GM12878 (cell line): ENCODE results near the gene ST6GALNAC3. TPM values are rescaled to one million over a fixed set of nuclear protein-coding genes. Genes with fewer than 3 reads are reported as not detected.

Experiments used
- ATAC-seq: fragments of 200-7000 bp; cut with Tn5 transposase; 3 replicates; pipeline ENCODE4 v1.9.1; 2020; ENCODE audit warnings: mild to moderate bottlenecking, moderate library complexity
- BruUV-seq: library from RNA; stranded (reverse); fragments of 400-500 nt; replicated peaks from 2 replicates; lab custom pipeline; 2021; lab: Mats Ljungman, UMichigan
- CTCF ChIA-PET: fragments of 300-600 bp; sonication (Branson Sonifier 250); formaldehyde crosslinking; extraction: SDS; loops from one replicate; lab custom pipeline; 2021; ENCODE audit warnings: inconsistent platforms; lab: Yijun Ruan, JAX
- POLR2A ChIA-PET: fragments of 350-600 bp; formaldehyde crosslinking; extraction: SDS; loops from one replicate; lab custom pipeline; 2021; ENCODE audit warnings: inconsistent platforms; lab: Charles Lee
- RAD21 ChIA-PET: fragments of 300-600 bp; sonication (Branson Sonifier 250); formaldehyde crosslinking; loops from one replicate; lab custom pipeline; 2023; ENCODE audit warnings: antibody characterized with exemption; ENCODE audit not compliant: unreplicated experiment; lab: Charles Lee
- SMC1A ChIA-PET: fragments of 300-600 bp; sonication (Branson Sonifier 250); formaldehyde crosslinking; loops from one replicate; lab custom pipeline; 2023; ENCODE audit not compliant: unreplicated experiment, uncharacterized antibody; lab: Charles Lee
- DNase-seq: peaks from one replicate; pipeline ENCODE4 v3.0.0-alpha.2; 2011; ENCODE audit warnings: low read depth, low spot score
- FAIRE-seq: peaks from 3 replicates; lab custom pipeline; 2011; peaks lifted over from hg19 to GRCh38; lab: Jason Lieb, UNC
- H2AFZ ChIP-seq: 2 replicates; pipeline ENCODE4 v1.6.0; 2011; ENCODE audit warnings: low read depth, low read length, control low read depth; ENCODE audit not compliant: control insufficient read depth
- H3K27ac ChIP-seq: 2 replicates; pipeline ENCODE4 v1.5.1; 2011; ENCODE audit warnings: control low read depth; ENCODE audit not compliant: control insufficient read depth, insufficient read depth
- H3K27me3 ChIP-seq, 2 experiments: replicated peaks in 1 of 2; 2 replicates each; pipeline versions ENCODE4 v1.6.0 to v1.6.1; 2011; ENCODE audit warnings: low read length in 1 of 2; ENCODE audit not compliant: control insufficient read depth in 2 of 2, insufficient read depth in 2 of 2
- H3K36me3 ChIP-seq, 2 experiments: 2 replicates each; pipeline ENCODE4 v1.5.1; 2011; ENCODE audit warnings: low read length in 1 of 2; ENCODE audit not compliant: control insufficient read depth in 2 of 2, insufficient read depth in 2 of 2
- H3K4me1 ChIP-seq: 2 replicates; pipeline ENCODE4 v1.6.1; 2011; ENCODE audit warnings: mild to moderate bottlenecking, low read length, moderate library complexity, mixed read lengths; ENCODE audit not compliant: control insufficient read depth, insufficient read depth
- H3K4me2 ChIP-seq: 2 replicates; pipeline ENCODE4 v1.6.0; 2011; ENCODE audit warnings: control low read depth; ENCODE audit not compliant: control insufficient read depth, insufficient read depth
- H3K4me3 ChIP-seq: fragments of 200-600 bp; sonication (generic); 2 replicates; pipeline ENCODE4 v1.5.1; 2016
- H3K79me2 ChIP-seq: 2 replicates; pipeline ENCODE4 v1.6.0; 2011; ENCODE audit warnings: low read length; ENCODE audit not compliant: control insufficient read depth, insufficient read depth
- H3K9ac ChIP-seq: 2 replicates; pipeline ENCODE4 v1.8.0; 2011; ENCODE audit warnings: low read length, control low read depth, mixed read lengths; ENCODE audit not compliant: control insufficient read depth, insufficient read depth
- H3K9me3 ChIP-seq: replicated peaks from 3 replicates; pipeline ENCODE4 v1.5.1; 2011; ENCODE audit warnings: mild to moderate bottlenecking, low read length; ENCODE audit not compliant: control insufficient read depth, insufficient read depth
- H4K20me1 ChIP-seq: 2 replicates; pipeline ENCODE4 v1.6.0; 2011; ENCODE audit not compliant: control insufficient read depth, insufficient read depth
- PAX5 ChIP-seq: IDR thresholded peaks from 2 replicates; pipeline ENCODE4 v1.6.1; 2011; ENCODE audit warnings: low read depth, low read length, borderline replicate concordance
- SIX5 ChIP-seq: IDR thresholded peaks from 2 replicates; pipeline ENCODE4 v1.6.1; 2011; ENCODE audit warnings: mild to moderate bottlenecking, low read depth, low read length, moderate library complexity; ENCODE audit not compliant: severe bottlenecking
- SMARCA5 ChIP-seq: fragments of 450-650 bp; IDR thresholded peaks from 2 replicates; pipeline ENCODE4 v1.6.1; 2017; ENCODE audit warnings: mild to moderate bottlenecking
- ZNF274 ChIP-seq: IDR thresholded peaks from one replicate; pipeline ENCODE4 v1.8.0; 2011; ENCODE audit not compliant: insufficient read length, insufficient read depth
- WGBS: methylation state at CpG from one replicate; pipeline ENCODE4 v1.1.6; 2016; ENCODE audit warnings: low lambda C conversion rate; ENCODE audit not compliant: insufficient replicate concordance, insufficient coverage; ENCODE audit errors: missing lambda C conversion rate; 5-methylcytosine and 5-hydroxymethylcytosine counted together
- in situ Hi-C: fragments of 300-500 bp; cut with MboI; formaldehyde crosslinking; loops from 9 replicates; pipeline ENCODE4 v1.14.3; 2018; ENCODE audit warnings: mixed read lengths
- intact Hi-C: fragments of 100-400 bp; cut with micrococcal nuclease; formaldehyde crosslinking; loops from one replicate; pipeline ENCODE4 v1.14.2; 2022; ENCODE audit not compliant: unreplicated experiment
- polyA plus RNA-seq, 11 experiments: library from polyadenylated mRNA; depleted of rRNA in 4 of 11; unstranded in 6 of 11; stranded (reverse) in 5 of 11; fragments of >200 nt; fragmentation: Nextera tagmentation in 4 of 11; fragmentation: Illumina TruSeq in 1 of 11; extraction: Ambion mirVana in 4 of 11; extraction: Trizol in 1 of 11; gene quantifications; 1 replicate in 1 of 11; 2 replicates in 10 of 11; pipeline versions ENCODE4 v1.2.1 to v1.2.3, GENCODE V29; 2011 to 2016; ENCODE audit warnings: inconsistent platforms in 2 of 11, missing spikeins in 2 of 11, low read depth in 1 of 11
- total RNA-seq, 4 experiments: library from RNA; depleted of rRNA in 3 of 4; stranded (reverse); fragments of >200 nt in 3 of 4; fragmentation: Illumina TruSeq in 1 of 4; extraction: Trizol in 1 of 4; gene quantifications; 2 replicates each; pipeline versions ENCODE4 v1.2.1 to v1.2.3, GENCODE V29; 2013 to 2021
- TF ChIP-seq, protein P1 (sequence below): fragments of 450-650 bp; IDR thresholded peaks from 2 replicates; pipeline ENCODE4 v1.6.1; 2017; ENCODE audit warnings: mild to moderate bottlenecking, moderate library complexity

The ST6GALNAC3 gene
- total and polyA plus RNA-seq, 10 of the 15 experiments (the other 5 are each of a cell fraction or from before 2014, with no cell fraction given): 0.04 to 0.68 (median 0.18) TPM; not detected in 3

GRCh38 chr1:76086109-76086508 is 11.6 kb downstream of the ST6GALNAC3 start:
- Histone ChIP-seq H3K79me2 (no peaks in the 10 kb centered on the region), H2AFZ (no peak overlapping the region), H4K20me1 (no peaks in the 10 kb centered on the region), H3K36me3 (no peaks in the 10 kb centered on the region), H3K27ac (no peak overlapping the region), H3K9ac (no peak overlapping the region), H3K4me2 (no peak overlapping the region), H3K27me3 (no peaks in the 10 kb centered on the region), H3K9me3 (no peaks in the 10 kb centered on the region), H3K4me1 (no peaks in the 10 kb centered on the region), H3K4me3 (no peak overlapping the region)
- ATAC-seq: no peak
- in situ Hi-C loops (no loop called here), intact Hi-C loops (no loop called here)
- RAD21 ChIA-PET: no interaction called here
- BruUV-seq: no TSS peak
- no peak for DNase-seq
- CTCF ChIA-PET: no interaction called here
- SMC1A ChIA-PET: no interaction called here
- POLR2A ChIA-PET: no interaction called here
- no peak for FAIRE-seq
- TF ChIP-seq ZNF274: no peak
- no peak for TF ChIP-seq SMARCA5
- no peak for TF ChIP-seq PAX5
- TF ChIP-seq SIX5: no peak
- 26% methylated on average over 3 of the region's 3 CpGs for WGBS

- ChIA-PET POLR2A (no interaction called here), SMC1A (no interaction called here), CTCF (no interaction called here), RAD21 (no interaction called here)
- DNase-seq (no peak), FAIRE-seq (no peak), ATAC-seq (no peak)
- Histone ChIP-seq H3K4me1 (no peaks in the 10 kb centered on the region), H3K36me3 (no peaks in the 10 kb centered on the region), H3K27ac (no peak overlapping the region), H3K9me3 (no peaks in the 10 kb centered on the region), H3K9ac (no peak overlapping the region), H3K4me2 (no peak overlapping the region), H3K79me2 (no peaks in the 10 kb centered on the region), H3K27me3 (no peaks in the 10 kb centered on the region), H2AFZ (no peak overlapping the region), H4K20me1 (no peaks in the 10 kb centered on the region), H3K4me3 (no peak overlapping the region)
- in situ Hi-C loops (no loop called here), intact Hi-C loops (no loop called here)
- TF ChIP-seq, protein P1, sequence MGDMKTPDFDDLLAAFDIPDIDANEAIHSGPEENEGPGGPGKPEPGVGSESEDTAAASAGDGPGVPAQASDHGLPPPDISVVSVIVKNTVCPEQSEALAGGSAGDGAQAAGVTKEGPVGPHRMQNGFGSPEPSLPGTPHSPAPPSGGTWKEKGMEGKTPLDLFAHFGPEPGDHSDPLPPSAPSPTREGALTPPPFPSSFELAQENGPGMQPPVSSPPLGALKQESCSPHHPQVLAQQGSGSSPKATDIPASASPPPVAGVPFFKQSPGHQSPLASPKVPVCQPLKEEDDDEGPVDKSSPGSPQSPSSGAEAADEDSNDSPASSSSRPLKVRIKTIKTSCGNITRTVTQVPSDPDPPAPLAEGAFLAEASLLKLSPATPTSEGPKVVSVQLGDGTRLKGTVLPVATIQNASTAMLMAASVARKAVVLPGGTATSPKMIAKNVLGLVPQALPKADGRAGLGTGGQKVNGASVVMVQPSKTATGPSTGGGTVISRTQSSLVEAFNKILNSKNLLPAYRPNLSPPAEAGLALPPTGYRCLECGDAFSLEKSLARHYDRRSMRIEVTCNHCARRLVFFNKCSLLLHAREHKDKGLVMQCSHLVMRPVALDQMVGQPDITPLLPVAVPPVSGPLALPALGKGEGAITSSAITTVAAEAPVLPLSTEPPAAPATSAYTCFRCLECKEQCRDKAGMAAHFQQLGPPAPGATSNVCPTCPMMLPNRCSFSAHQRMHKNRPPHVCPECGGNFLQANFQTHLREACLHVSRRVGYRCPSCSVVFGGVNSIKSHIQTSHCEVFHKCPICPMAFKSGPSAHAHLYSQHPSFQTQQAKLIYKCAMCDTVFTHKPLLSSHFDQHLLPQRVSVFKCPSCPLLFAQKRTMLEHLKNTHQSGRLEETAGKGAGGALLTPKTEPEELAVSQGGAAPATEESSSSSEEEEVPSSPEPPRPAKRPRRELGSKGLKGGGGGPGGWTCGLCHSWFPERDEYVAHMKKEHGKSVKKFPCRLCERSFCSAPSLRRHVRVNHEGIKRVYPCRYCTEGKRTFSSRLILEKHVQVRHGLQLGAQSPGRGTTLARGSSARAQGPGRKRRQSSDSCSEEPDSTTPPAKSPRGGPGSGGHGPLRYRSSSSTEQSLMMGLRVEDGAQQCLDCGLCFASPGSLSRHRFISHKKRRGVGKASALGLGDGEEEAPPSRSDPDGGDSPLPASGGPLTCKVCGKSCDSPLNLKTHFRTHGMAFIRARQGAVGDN: no peak
- BruUV-seq: no TSS peak
- WGBS: 0% methylated on average over 2 of the region's 2 CpGs
Measured at GRCh38 chr1:76086597-76086996, 12.1 kb downstream of the ST6GALNAC3 start.
